Measurements from ENCODE around the gene EPHA6. TPM values are rescaled to one million over a fixed set of nuclear protein-coding genes. Genes with fewer than 3 reads are reported as not detected.

Gene EPHA6
- total RNA-seq, 1 donor from 2014 or later: 1.2 TPM

DNA sequence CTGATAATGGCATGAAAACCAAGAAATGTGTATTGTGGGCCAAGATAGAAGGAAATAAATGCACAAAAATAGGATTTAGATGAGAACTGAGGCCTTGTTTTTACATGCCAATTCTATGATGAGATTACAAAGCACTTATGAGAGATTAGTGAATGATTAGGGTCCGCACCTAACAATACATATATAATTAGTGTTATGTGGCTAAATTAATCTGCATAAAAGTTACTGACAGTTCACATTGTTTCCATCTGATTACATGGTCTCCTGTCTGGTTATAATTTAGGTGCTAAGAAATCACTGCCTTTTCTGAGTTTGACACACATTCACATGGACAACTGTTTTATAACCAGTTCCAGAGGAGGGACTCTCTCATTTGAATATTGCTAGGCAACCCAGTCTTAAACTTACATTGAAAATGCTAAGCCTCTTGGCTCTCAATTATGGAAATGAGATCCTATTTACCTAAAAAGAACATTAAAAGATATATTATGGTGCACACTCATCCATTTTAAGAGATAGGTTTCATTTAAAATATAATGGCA is 833.1 kb downstream of the EPHA6 start:
- intact Hi-C loops (cut with DNase I): no loop called here
- Histone ChIP-seq H3K9me3 (no peaks in the 10 kb centered on the region), H3K27ac (no peak overlapping the region), H3K4me3 (no peak overlapping the region), H3K36me3 (no peaks in the 10 kb centered on the region), H3K4me1 (no peaks in the 10 kb centered on the region), H3K27me3 (no peaks in the 10 kb centered on the region)
- TF ChIP-seq POLR2A (IDR thresholded peaks at IDR 0.05): no peak
- no peak for TF ChIP-seq POLR2AphosphoS5 (IDR thresholded peaks at IDR 0.05; ENCODE audit: insufficient read depth in 1 of 2, low read depth in 1 of 2)
- TF ChIP-seq CTCF (IDR thresholded peaks at IDR 0.05): no peak
- DNase-seq (ENCODE audit: extremely low spot score in 2 of 2): no peak

- no peak overlapping the region for H3K4me3 ChIP-seq
- no peak overlapping the region for H3K27ac ChIP-seq
- H3K4me1 ChIP-seq: no peaks in the 10 kb centered on the region
- TF ChIP-seq POLR2A (IDR thresholded peaks at IDR 0.05) (no peak), CTCF (IDR thresholded peaks at IDR 0.05) (no peak), POLR2AphosphoS5 (IDR thresholded peaks at IDR 0.05; ENCODE audit: insufficient read depth in 1 of 2, low read depth in 1 of 2) (no peak)
- intact Hi-C loops (cut with DNase I): no loop called here
- no peaks in the 10 kb centered on the region for H3K9me3 ChIP-seq
- no peak for DNase-seq (ENCODE audit: extremely low spot score in 2 of 2)
- no peaks in the 10 kb centered on the region for H3K27me3 ChIP-seq
- no peaks in the 10 kb centered on the region for H3K36me3 ChIP-seq
These were observed 841.6 kb downstream of the EPHA6 start for GRCh38 chr3:97655971-97656370.

- Histone ChIP-seq H3K36me3 (no peaks in the 10 kb centered on the region), H3K4me3 (no peak overlapping the region), H3K27me3 (no peaks in the 10 kb centered on the region), H3K9me3 (no peaks in the 10 kb centered on the region), H3K27ac (no peak overlapping the region), H3K4me1 (no peaks in the 10 kb centered on the region)
- no peak for TF ChIP-seq CTCF (IDR thresholded peaks at IDR 0.05)
- no peak for TF ChIP-seq POLR2AphosphoS5 (IDR thresholded peaks at IDR 0.05; ENCODE audit: insufficient read depth in 1 of 2, low read depth in 1 of 2)
- no peak for TF ChIP-seq POLR2A (IDR thresholded peaks at IDR 0.05)
- DNase-seq (ENCODE audit: extremely low spot score in 2 of 2): no peak
- intact Hi-C loops (cut with DNase I): no loop called here
These were observed 842.2 kb downstream of the EPHA6 start for GRCh38 chr3:97656638-97657037.

DNA sequence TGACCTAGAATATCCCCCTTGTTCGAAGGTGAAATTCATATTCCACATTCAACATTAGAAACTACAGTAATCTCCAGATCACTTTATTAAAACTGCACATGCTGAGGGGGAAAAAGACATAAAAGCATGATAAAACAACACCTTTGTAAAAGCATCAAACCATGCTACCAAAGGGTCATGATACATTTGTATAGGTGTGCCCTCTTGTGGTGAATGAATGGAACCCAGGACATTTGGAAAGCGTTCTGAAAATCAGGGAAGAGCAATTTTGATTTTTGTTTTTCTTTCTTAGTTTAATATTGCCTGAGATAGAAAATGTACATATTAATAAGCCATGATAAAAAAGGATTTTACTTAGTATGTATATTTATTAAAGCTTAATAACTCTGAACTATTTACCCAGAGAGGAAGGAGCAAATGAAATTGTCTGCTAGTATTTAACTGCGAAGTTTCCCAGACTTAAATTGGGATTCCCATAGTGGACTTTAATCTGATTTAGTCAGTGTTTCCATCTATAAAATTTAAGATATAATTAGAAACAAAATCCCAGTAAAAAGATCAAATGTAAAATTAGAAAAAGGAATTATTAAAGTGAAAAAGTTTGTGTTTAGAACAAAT is 844.4 kb downstream of the EPHA6 start:
- no peaks in the 10 kb centered on the region for H3K27me3 ChIP-seq
- intact Hi-C loops (cut with DNase I): loop anchor here (1.0 kb wide), 1 partner anchor 12 kb away; no protein-coding TSS in a partner anchor
- peak in 2 of 3 experiments; percentile 9 to 23 for TF ChIP-seq CTCF (IDR thresholded peaks at IDR 0.05)
- TF ChIP-seq POLR2AphosphoS5 (IDR thresholded peaks at IDR 0.05; ENCODE audit: insufficient read depth in 1 of 2, low read depth in 1 of 2): no peak
- H3K36me3 ChIP-seq: no peaks in the 10 kb centered on the region
- no peak overlapping the region for H3K4me3 ChIP-seq
- H3K9me3 ChIP-seq: no peaks in the 10 kb centered on the region
- no peak overlapping the region for H3K27ac ChIP-seq
- no peak for DNase-seq (ENCODE audit: extremely low spot score in 2 of 2)
- H3K4me1 ChIP-seq: no peaks in the 10 kb centered on the region

- H3K27ac ChIP-seq: no peak overlapping the region
- intact Hi-C loops (cut with DNase I): no loop called here
- TF ChIP-seq POLR2A (IDR thresholded peaks at IDR 0.05) (no peak), POLR2AphosphoS5 (IDR thresholded peaks at IDR 0.05; ENCODE audit: insufficient read depth in 1 of 2, low read depth in 1 of 2) (no peak), CTCF (IDR thresholded peaks at IDR 0.05) (no peak)
- no peaks in the 10 kb centered on the region for H3K4me1 ChIP-seq
- no peak for DNase-seq (ENCODE audit: extremely low spot score in 2 of 2)
- H3K27me3 ChIP-seq: no peaks in the 10 kb centered on the region
- H3K4me3 ChIP-seq: no peak overlapping the region
- H3K9me3 ChIP-seq: no peaks in the 10 kb centered on the region
- H3K36me3 ChIP-seq: no peaks in the 10 kb centered on the region
These were observed 847.9 kb downstream of the EPHA6 start for GRCh38 chr3:97662264-97662663.
